ENCODE measurements around the gene TMEM109.

The TMEM109 gene

GRCh38 chr11:60913793-60914632 is at the start of gene TMEM109:
Gene TMEM109 (plus strand): TSS chr11:60914158. CDS start chr11:60919694, 5,536 bp downstream.
- in situ Hi-C loops (cut with MboI; ENCODE audit: low sequenced_read_pairs), result no loop called here

GRCh38 chr11:60864856-60865513 is 49.0 kb upstream of the TMEM109 start:
- in situ Hi-C loops (cut with MboI; ENCODE audit: low sequenced_read_pairs), result no loop called here

- in situ Hi-C loops (cut with MboI; ENCODE audit: low sequenced_read_pairs), result no loop called here
Observed at GRCh38 chr11:60866911-60867870, 46.8 kb upstream of the TMEM109 start, which contains the start of gene ZP1. Gene ZP1 (plus strand): TSS chr11:60867542. CDS start chr11:60867562, 20 bp downstream.

- in situ Hi-C loops (cut with MboI; ENCODE audit: low sequenced_read_pairs), result no loop called here
Observed at GRCh38 chr11:60867871-60868681, 45.9 kb upstream of the TMEM109 start.

- in situ Hi-C loops (cut with MboI; ENCODE audit: low sequenced_read_pairs), result no loop called here
Observed at GRCh38 chr11:60868682-60869450, 45.1 kb upstream of the TMEM109 start.

- in situ Hi-C loops (cut with MboI; ENCODE audit: low sequenced_read_pairs), result no loop called here
Observed at GRCh38 chr11:60869451-60869825, 44.5 kb upstream of the TMEM109 start.

- in situ Hi-C loops (cut with MboI; ENCODE audit: low sequenced_read_pairs), result no loop called here
Observed at GRCh38 chr11:60870276-60870675, 43.7 kb upstream of the TMEM109 start.

- in situ Hi-C loops (cut with MboI; ENCODE audit: low sequenced_read_pairs), result no loop called here
Observed at GRCh38 chr11:60870733-60871377, 43.1 kb upstream of the TMEM109 start.

- in situ Hi-C loops (cut with MboI; ENCODE audit: low sequenced_read_pairs), result no loop called here
Observed at GRCh38 chr11:60871378-60872061, 42.4 kb upstream of the TMEM109 start.

GRCh38 chr11:60872124-60872960 is 41.6 kb upstream of the TMEM109 start:
- in situ Hi-C loops (cut with MboI; ENCODE audit: low sequenced_read_pairs), result no loop called here

- in situ Hi-C loops (cut with MboI; ENCODE audit: low sequenced_read_pairs), result no loop called here
Observed at GRCh38 chr11:60872961-60873524, 40.9 kb upstream of the TMEM109 start.

- in situ Hi-C loops (cut with MboI; ENCODE audit: low sequenced_read_pairs), result no loop called here
Observed at GRCh38 chr11:60873533-60873932, 40.4 kb upstream of the TMEM109 start.

- in situ Hi-C loops (cut with MboI; ENCODE audit: low sequenced_read_pairs), result no loop called here
Observed at GRCh38 chr11:60874421-60875365, 39.3 kb upstream of the TMEM109 start.

GRCh38 chr11:60875366-60876167 is 38.4 kb upstream of the TMEM109 start:
- in situ Hi-C loops (cut with MboI; ENCODE audit: low sequenced_read_pairs), result no loop called here

GRCh38 chr11:60876168-60876485 is 37.8 kb upstream of the TMEM109 start:
- in situ Hi-C loops (cut with MboI; ENCODE audit: low sequenced_read_pairs), result no loop called here
